ENCODE data around the gene SNX24.
"Not testable (repeated sequence)": the region's sequence is repeated elsewhere in the genome, so short reads cannot be mapped to it uniquely, and the experiment has no call there.

Gene SNX24, protein sequence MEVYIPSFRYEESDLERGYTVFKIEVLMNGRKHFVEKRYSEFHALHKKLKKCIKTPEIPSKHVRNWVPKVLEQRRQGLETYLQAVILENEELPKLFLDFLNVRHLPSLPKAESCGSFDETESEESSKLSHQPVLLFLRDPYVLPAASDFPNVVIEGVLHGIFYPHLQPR

DNA sequence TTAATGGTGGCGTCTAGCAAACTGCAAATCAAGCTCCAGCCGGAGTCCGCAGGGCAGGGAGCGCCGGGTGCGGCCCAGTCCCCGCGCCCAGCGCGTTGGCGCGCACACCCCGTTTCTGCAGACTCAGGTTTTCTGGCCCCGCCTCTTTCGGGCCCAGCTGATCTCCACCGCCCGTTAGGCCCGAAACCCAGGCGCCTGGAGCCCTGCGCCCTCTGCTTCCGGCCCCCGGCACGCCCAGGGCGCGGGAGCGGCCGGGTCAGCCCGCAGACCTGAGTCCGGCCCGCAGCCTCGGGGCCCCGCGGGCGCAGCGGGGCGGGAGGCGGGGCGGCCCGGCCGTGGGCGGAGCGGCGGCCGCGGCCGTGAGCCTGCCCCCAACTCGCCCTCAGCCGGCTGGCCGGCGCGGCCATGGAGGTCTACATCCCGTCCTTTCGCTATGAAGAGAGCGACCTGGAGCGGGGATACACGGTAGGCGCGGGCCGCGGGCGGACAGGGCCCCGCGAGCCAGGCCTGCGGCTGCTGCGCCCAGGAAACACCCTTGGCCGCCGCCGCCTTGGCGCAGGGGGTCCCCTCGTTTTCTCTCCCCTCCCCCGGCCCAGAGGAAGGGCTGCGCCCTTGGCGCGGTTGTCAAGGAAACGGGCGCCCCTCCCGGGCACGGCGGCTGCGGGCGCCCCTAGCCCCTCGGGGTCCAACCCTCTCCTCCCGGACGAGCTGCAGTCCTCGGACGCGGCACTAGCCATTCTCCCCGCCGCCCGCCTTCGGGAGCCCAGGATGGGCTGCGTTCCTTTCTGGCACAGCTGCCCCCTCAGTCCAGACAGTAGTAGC, at the start of gene SNX24:
SNX24 (plus strand) TSS at position 385 of the 822 bp plus-strand sequence; CDS start at position 406, 21 bp downstream.
- DNase-seq (ENCODE audit: extremely low read depth in 1 of 2, low read depth in 1 of 2): peak; percentile 39 to 46

- DNase-seq (ENCODE audit: extremely low read depth in 1 of 2, low read depth in 1 of 2): no peak
Observed at GRCh38 chr5:122805481-122805880, 39.9 kb upstream of the SNX24 start.

- no peak for DNase-seq (ENCODE audit: extremely low read depth in 1 of 2, low read depth in 1 of 2)
Observed at GRCh38 chr5:122810405-122810804, 35.0 kb upstream of the SNX24 start.

DNA sequence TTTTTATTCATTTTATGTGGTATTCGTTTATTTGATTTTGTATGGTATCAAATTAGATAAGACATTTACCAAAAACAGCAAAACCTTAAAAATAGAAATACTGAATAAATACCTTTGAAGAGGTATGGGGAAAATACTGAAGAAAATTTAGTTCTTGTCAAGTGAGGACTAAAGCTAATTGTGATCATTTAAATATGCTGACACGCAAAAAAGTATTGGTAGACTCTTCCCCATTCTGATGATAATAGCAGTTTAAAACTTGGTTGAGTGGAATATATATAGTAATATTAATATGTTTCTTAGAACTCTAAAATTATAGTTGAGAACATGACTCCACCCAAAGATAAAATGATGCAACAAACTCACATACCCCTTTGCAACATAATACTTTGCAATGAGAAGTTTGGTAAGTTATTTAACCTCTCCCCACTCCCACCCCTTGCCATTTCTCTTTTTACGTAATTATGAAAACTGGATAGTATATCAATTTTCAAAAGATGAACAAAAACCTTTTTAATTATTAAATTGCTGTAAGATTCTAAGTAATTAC, 30.1 kb upstream of the SNX24 start:
- DNase-seq (ENCODE audit: extremely low read depth in 1 of 2, low read depth in 1 of 2): no peak

DNA sequence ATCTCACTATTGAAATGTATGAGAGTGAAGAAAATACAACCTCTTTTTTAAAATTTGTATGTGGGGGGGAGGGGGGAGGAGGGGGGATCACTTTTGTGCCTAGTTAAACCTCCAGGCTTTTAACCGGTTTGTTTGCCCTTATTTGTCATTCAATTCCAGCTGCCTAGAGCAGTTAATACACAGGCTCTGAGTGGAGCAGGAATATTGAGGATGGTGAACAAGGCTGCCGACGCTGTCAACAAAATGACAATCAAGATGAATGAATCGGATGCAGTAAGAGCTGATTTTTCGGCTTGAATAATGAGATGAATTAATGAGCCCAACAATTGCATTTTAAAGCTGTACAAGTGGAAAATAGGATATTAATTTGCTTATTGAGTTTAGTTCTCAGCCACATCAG, 28.7 kb upstream of the SNX24 start:
- no peak for DNase-seq (ENCODE audit: extremely low read depth in 1 of 2, low read depth in 1 of 2)

- DNase-seq (ENCODE audit: extremely low read depth in 1 of 2, low read depth in 1 of 2): no peak
Observed at GRCh38 chr5:122831984-122832383, 13.4 kb upstream of the SNX24 start.

- no peak for DNase-seq (ENCODE audit: extremely low read depth in 1 of 2, low read depth in 1 of 2)
Observed at GRCh38 chr5:122835681-122836080, 9.7 kb upstream of the SNX24 start.

DNA sequence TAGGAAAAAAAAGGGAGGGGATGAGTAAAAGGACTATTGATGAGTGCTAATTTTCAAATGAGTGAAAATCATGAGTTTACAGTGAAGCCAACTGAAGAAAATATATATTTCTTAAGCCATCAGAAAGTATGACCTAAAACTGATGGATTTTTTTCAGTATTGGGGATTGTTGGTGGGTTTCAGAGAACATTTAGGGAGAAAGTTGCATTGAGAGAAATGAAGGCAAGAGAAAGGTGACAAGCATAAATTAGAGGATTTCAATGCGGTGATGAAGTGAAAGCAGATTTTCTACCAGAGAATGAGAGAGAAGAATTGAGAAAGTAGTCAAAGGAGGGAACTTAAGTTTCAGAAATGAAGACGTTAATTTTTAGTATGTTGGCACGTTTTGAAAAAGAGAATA, 8.5 kb upstream of the SNX24 start:
- DNase-seq (ENCODE audit: extremely low read depth in 1 of 2, low read depth in 1 of 2): no peak

- no peak for DNase-seq (ENCODE audit: extremely low read depth in 1 of 2, low read depth in 1 of 2)
Observed at GRCh38 chr5:122839731-122840130, 5.7 kb upstream of the SNX24 start.

- DNase-seq (ENCODE audit: extremely low read depth in 1 of 2, low read depth in 1 of 2): no peak
Observed at GRCh38 chr5:122842016-122842580, 3.3 kb upstream of the SNX24 start.

DNA sequence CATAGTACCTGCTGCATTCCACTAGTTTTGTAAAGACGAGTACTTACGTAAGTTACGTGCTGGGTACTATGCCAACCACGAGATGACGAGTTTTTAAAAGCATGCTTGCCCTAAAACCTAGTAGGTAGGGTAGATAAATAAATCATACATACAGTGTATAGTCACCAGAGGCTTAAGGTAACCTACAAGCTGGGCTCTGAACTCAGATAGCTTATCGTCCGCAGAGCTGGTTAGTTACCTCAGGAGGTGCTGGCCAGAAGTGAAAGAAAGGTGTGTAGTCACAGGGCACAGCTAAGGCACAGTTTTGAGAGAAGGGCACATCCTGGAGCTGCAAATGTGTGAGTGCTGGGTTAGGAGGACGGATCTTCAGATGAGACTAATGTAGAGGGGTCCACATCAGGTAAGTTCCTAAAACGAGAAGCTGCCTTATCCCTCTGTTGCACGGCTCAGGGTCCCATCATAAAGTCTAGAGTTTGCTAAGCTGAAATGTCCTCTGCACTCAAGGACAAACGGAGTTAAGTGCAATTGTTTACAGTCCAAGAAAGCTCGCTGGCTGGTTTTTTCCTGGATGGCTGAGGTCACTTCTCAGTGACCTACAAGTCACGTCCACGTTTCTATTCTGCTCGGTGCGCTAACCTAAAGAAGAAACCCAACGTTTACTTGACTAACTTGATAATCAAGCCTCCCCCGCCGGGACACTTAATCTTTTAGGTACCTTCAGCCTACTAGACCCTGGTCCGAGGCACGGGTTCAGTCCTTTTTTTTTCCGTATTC, 1.1 kb upstream of the SNX24 start:
- no peak for DNase-seq (ENCODE audit: extremely low read depth in 1 of 2, low read depth in 1 of 2)

GRCh38 chr5:122844910-122845228, 544 bp upstream of the SNX24 start:
- no peak for DNase-seq (ENCODE audit: extremely low read depth in 1 of 2, low read depth in 1 of 2)

GRCh38 chr5:122846051-122846550, 688 bp downstream of the SNX24 start:
- DNase-seq (ENCODE audit: extremely low read depth in 1 of 2, low read depth in 1 of 2): no peak

DNA sequence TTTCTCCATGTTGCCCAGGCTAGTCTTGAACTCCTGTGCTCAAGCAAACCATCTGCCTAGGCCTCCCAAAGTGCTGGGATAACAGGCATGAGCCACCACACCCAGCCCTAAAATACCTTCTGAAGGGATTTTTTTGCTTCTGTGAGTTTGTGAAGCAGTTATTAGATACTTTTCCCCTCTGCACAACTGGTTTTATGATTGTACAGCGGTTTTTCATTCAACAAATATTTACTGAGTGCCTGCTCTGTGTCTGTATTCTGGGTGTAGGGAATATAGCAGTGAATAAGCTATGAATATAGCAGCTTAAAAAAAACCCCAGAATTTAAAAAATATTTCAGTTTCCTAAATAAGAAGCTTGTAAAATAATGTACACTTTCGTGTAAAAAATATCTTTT, 2.3 kb downstream of the SNX24 start:
- DNase-seq (ENCODE audit: extremely low read depth in 1 of 2, low read depth in 1 of 2): no peak

DNA sequence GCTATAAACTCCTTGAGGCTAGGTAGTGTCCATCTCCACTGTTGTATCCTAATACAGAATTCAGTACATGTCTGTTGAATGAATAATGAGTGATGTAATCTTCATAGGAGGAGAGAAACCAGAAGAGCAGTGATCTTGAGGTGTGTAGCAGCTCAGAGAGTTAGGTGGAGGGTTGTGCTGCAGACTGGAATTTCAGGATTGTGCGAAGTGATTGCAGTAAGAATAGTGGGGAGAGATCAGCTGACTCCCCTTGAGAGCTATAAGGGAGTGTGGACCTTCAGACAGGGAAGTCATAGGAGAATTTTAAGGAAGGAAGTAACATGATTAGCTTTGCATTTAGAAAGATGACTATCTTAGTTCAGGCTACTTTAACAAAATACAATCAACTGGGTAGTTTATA, 4.4 kb downstream of the SNX24 start:
- DNase-seq (ENCODE audit: extremely low read depth in 1 of 2, low read depth in 1 of 2): no peak

DNA sequence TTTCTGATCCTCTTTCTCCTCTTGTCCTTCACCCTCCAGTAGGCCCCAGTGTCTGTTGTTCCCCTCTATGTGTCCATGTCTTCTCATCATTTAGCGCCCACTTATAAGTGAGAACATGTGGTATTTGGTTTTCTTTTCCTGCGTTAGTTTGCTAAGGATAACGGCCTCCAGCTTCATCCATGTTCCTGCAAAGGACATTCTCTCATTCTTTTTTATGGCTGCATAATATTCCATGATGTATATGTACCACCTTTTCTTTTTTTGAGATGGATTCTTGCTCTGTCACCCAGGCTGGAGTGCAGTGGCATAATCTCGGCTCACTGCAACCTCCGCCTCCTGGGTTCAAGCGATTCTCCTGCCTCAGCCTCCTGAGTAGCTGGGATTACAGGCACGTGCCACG, 12.1 kb downstream of the SNX24 start:
- DNase-seq (ENCODE audit: extremely low read depth in 1 of 2, low read depth in 1 of 2): not testable (repeated sequence)

- DNase-seq (ENCODE audit: extremely low read depth in 1 of 2, low read depth in 1 of 2): no peak
Observed at GRCh38 chr5:122858451-122858850, 13.0 kb downstream of the SNX24 start.

- DNase-seq (ENCODE audit: extremely low read depth in 1 of 2, low read depth in 1 of 2): no peak
Observed at GRCh38 chr5:122863240-122863639, 17.8 kb downstream of the SNX24 start.

DNA sequence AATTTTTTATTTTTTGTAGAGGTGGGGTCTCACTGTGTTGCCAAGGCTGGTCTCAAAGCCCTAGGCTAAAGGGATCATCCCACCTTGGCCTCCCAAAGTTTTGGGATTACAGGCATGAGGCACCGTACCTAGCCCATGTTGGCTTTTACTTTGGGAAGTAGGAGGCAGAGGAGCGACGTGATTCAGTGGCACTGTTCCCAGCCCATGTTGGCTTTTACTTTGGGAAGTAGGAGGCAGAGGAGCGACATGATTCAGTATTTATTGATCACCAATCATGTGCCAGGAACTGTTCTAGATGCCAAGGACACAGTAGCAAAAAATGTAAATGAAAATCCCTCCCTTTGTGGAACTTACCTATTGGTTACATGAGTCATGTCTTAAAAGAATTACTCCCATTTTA, 18.3 kb downstream of the SNX24 start:
- no peak for DNase-seq (ENCODE audit: extremely low read depth in 1 of 2, low read depth in 1 of 2)

GRCh38 chr5:122864400-122864799, 19.0 kb downstream of the SNX24 start:
- DNase-seq (ENCODE audit: extremely low read depth in 1 of 2, low read depth in 1 of 2): no peak

DNA sequence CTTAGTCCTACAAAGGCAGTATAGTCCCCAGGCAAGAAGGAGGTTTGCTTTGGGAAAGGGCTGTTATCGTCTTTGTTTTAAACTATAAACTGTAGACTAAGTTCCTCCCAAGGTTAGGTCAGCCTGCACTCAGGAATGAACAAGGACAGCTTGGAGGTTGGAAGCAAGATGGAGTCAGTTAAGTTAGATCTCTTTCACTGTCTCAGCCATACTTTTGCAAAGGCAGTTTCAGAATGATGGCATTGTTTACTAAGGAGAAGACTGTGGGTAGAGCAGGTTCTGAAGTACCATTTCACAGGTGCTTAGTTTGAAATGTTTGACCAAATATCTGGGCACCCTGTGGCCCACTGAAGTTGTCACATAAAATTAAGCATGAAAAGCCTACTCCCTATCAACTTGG, 19.4 kb downstream of the SNX24 start:
- DNase-seq (ENCODE audit: extremely low read depth in 1 of 2, low read depth in 1 of 2): no peak
